CD14-positive monocyte (primary cell): ENCODE results near the gene EMC8. TPM values are rescaled to one million over a fixed set of nuclear protein-coding genes. Genes with fewer than 3 reads are reported as not detected.
"Not testable (repeated sequence)": the region's sequence is repeated elsewhere in the genome, so short reads cannot be mapped to it uniquely, and the experiment has no call there.

ENCODE experiments used
- DNase-seq, 3 donors: peaks; one replicate each; pipeline ENCODE4 v3.0.0-alpha.2; 2011 to 2022
- H2AFZ ChIP-seq: 2 replicates; pipeline ENCODE4 v1.6.0; 2012; ENCODE audit warnings: mild to moderate bottlenecking, low read depth, low read length, inconsistent platforms; ENCODE audit not compliant: insufficient read depth, poor library complexity, severe bottlenecking
- H3K27ac ChIP-seq, 2 donors: 1 replicate in 1 of 2; 2 replicates in 1 of 2; pipeline ENCODE4 v1.5.1; 2012 to 2013; ENCODE audit warnings: low read length in 2 of 2, control low read depth in 1 of 2, inconsistent platforms in 1 of 2, low read depth in 1 of 2, mild to moderate bottlenecking in 1 of 2
- H3K27me3 ChIP-seq, 2 donors: one replicate each; pipeline versions ENCODE4 v1.6.0 to v1.6.1; 2011 to 2013; ENCODE audit warnings: low read length in 2 of 2; ENCODE audit not compliant: control insufficient read depth in 2 of 2, insufficient read depth in 2 of 2
- H3K36me3 ChIP-seq, 2 donors: replicated peaks in 1 of 2; 1 replicate in 1 of 2; 2 replicates in 1 of 2; pipeline versions ENCODE4 v1.5.1 to v1.6.1; 2012 to 2013; ENCODE audit warnings: low read length in 2 of 2, control low read depth in 1 of 2, inconsistent platforms in 1 of 2, mild to moderate bottlenecking in 1 of 2; ENCODE audit not compliant: insufficient read depth in 2 of 2, control insufficient read depth in 1 of 2
- H3K4me1 ChIP-seq, 2 donors: 1 replicate in 1 of 2; 2 replicates in 1 of 2; pipeline versions ENCODE4 v1.5.1 to v1.6.1; 2012 to 2013; ENCODE audit warnings: low read length in 2 of 2, control low read depth in 1 of 2, inconsistent platforms in 1 of 2, mild to moderate bottlenecking in 1 of 2, moderate library complexity in 1 of 2; ENCODE audit not compliant: insufficient read depth in 2 of 2, control insufficient read depth in 1 of 2
- H3K4me2 ChIP-seq: replicated peaks from 2 replicates; pipeline ENCODE3; 2012; ENCODE audit warnings: low read length, moderate library complexity, mild to moderate bottlenecking; ENCODE audit not compliant: poor library complexity, severe bottlenecking; ENCODE audit errors: extremely low read depth
- H3K4me3 ChIP-seq, 3 experiments: fragments of 200-600 bp in 1 of 3; sonication (generic) in 1 of 3; replicated peaks in 1 of 3; 1 replicate in 2 of 3; 2 replicates in 1 of 3; pipeline ENCODE4 v1.5.1; 2011 to 2013; ENCODE audit warnings: low read length in 3 of 3, mild to moderate bottlenecking in 3 of 3, control low read depth in 2 of 3, low read depth in 2 of 3, inconsistent platforms in 1 of 3, moderate library complexity in 1 of 3
- H3K79me2 ChIP-seq: 2 replicates; pipeline ENCODE4 v1.6.0; 2012; ENCODE audit warnings: mild to moderate bottlenecking, control low read depth, inconsistent platforms, low read length, moderate library complexity; ENCODE audit not compliant: insufficient read depth
- H3K9ac ChIP-seq: 2 replicates; pipeline ENCODE4 v1.6.0; 2017; ENCODE audit warnings: low read length, mild to moderate bottlenecking; ENCODE audit not compliant: insufficient read depth, poor library complexity, severe bottlenecking
- H3K9me3 ChIP-seq, 2 donors: replicated peaks in 1 of 2; 1 replicate in 1 of 2; 2 replicates in 1 of 2; pipeline versions ENCODE4 v1.5.1 to v1.6.1; 2012 to 2013; ENCODE audit warnings: low read length in 2 of 2, control low read depth in 1 of 2; ENCODE audit not compliant: control insufficient read depth in 1 of 2, insufficient read depth in 1 of 2
- H4K20me1 ChIP-seq: 2 replicates; pipeline ENCODE4 v1.6.0; 2012; ENCODE audit warnings: mild to moderate bottlenecking, low read length, control low read depth, moderate library complexity; ENCODE audit not compliant: insufficient read depth
- H3K27ac Mint-ChIP-seq, 7 donors: one replicate each; pipeline ENCODE4 v1.8.0; 2020; ENCODE audit warnings: mild to moderate bottlenecking in 7 of 7, mixed read lengths in 7 of 7, moderate library complexity in 6 of 7, inconsistent platforms in 2 of 7
- H3K27me3 Mint-ChIP-seq, 3 donors: one replicate each; pipeline ENCODE4 v1.8.0; 2021 to 2022; ENCODE audit warnings: low read depth in 3 of 3, mild to moderate bottlenecking in 3 of 3, mixed read lengths in 3 of 3, moderate library complexity in 3 of 3, inconsistent platforms in 1 of 3
- H3K36me3 Mint-ChIP-seq, 2 donors: one replicate each; pipeline ENCODE4 v1.8.0; 2020; ENCODE audit warnings: mixed read lengths in 2 of 2, inconsistent platforms in 1 of 2, mild to moderate bottlenecking in 1 of 2
- H3K4me1 Mint-ChIP-seq: one replicate; pipeline ENCODE4 v1.8.0; 2020; ENCODE audit warnings: mild to moderate bottlenecking, mixed read lengths
- H3K4me3 Mint-ChIP-seq, 2 donors: one replicate each; pipeline ENCODE4 v1.8.0; 2020; ENCODE audit warnings: mild to moderate bottlenecking in 2 of 2, mixed read lengths in 2 of 2, moderate library complexity in 1 of 2
- H3K9me3 Mint-ChIP-seq, 7 donors: one replicate each; pipeline ENCODE4 v1.8.0; 2020 to 2022; ENCODE audit warnings: mixed read lengths in 7 of 7, mild to moderate bottlenecking in 6 of 7, moderate library complexity in 6 of 7, inconsistent platforms in 2 of 7
- WGBS: methylation state at CpG from one replicate; pipeline ENCODE4 v1.1.5; 2013; ENCODE audit warnings: missing lambda C conversion rate; ENCODE audit not compliant: insufficient coverage; 5-methylcytosine and 5-hydroxymethylcytosine counted together
- intact Hi-C, 2 donors: fragments of 100-400 bp; cut with micrococcal nuclease; formaldehyde crosslinking; loops; one replicate each; pipeline versions ENCODE4 v1.15.0 to v1.15.1; 2023
- polyA plus RNA-seq, 3 donors: library from polyadenylated mRNA; depleted of rRNA in 1 of 3; unstranded in 2 of 3; stranded (reverse) in 1 of 3; fragments of 300-500 nt in 2 of 3; fragments of >200 nt in 1 of 3; fragmentation: Illumina TruSeq in 2 of 3; gene quantifications; 1 replicate in 2 of 3; 2 replicates in 1 of 3; pipeline ENCODE4 v1.2.3, GENCODE V29; 2012 to 2021
- TF ChIP-seq, protein P1 (sequence below): fragments of 200-600 bp; IDR thresholded peaks from one replicate; pipeline ENCODE4 v1.8.0; 2022; ENCODE audit warnings: antibody characterized with exemption, mild to moderate bottlenecking

EMC8 gene
- polyA plus RNA-seq, 3 donors, result 28.2 to 30.0 (median 29.9) TPM

DNA sequence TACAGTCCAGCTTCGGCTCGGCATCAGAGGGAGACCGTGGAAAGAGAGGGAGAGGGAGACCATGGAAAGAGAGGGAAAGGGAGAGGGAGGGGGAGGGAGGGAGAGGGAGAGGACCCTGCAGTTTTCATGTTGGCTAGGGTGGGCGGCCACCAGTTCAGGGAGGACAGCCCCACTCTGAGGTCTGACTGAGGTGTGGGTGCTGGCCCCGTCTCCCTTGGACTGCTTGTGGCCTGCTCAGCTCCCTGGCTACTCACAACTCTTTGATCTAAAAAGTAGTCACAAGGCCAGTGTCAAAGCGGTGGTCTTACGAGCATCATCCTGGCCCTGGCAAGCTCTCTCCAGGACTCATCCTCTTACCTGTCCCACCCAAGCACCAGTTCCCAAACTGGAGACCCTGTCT, 9.6 kb upstream of the EMC8 start:
- Histone ChIP-seq H3K27me3 (peaks cover 7 to 24% of the 10 kb centered on the region in 2 donors), H3K4me1 (no peaks in the 10 kb centered on the region), H3K36me3 (peaks cover 31 to 34% of the 10 kb centered on the region in 2 donors), H3K79me2 (peaks cover 1% of the 10 kb centered on the region), H4K20me1 (peaks cover 27% of the 10 kb centered on the region), H3K4me3 (no peak overlapping the region), H3K9me3 (no peaks in the 10 kb centered on the region), H3K27ac (no peak overlapping the region), H2AFZ (no peak overlapping the region), H3K9ac (no peak overlapping the region), H3K4me2 (no peak overlapping the region)
- no peak for DNase-seq
- no peak overlapping the region for H3K27ac Mint-ChIP-seq
- 97% methylated on average over 5 of the region's 7 CpGs for WGBS
- no peak overlapping the region for H3K4me3 Mint-ChIP-seq
- H3K4me1 Mint-ChIP-seq, result no peaks in the 10 kb centered on the region
- peaks cover 30 to 39% (median 36%) of the 10 kb centered on the region in 3 donors for H3K27me3 Mint-ChIP-seq
- intact Hi-C loops, result no loop called here
- H3K9me3 Mint-ChIP-seq, result peaks cover 0 to 3% (median 0%) of the 10 kb centered on the region in 7 donors
- TF ChIP-seq, protein P1, sequence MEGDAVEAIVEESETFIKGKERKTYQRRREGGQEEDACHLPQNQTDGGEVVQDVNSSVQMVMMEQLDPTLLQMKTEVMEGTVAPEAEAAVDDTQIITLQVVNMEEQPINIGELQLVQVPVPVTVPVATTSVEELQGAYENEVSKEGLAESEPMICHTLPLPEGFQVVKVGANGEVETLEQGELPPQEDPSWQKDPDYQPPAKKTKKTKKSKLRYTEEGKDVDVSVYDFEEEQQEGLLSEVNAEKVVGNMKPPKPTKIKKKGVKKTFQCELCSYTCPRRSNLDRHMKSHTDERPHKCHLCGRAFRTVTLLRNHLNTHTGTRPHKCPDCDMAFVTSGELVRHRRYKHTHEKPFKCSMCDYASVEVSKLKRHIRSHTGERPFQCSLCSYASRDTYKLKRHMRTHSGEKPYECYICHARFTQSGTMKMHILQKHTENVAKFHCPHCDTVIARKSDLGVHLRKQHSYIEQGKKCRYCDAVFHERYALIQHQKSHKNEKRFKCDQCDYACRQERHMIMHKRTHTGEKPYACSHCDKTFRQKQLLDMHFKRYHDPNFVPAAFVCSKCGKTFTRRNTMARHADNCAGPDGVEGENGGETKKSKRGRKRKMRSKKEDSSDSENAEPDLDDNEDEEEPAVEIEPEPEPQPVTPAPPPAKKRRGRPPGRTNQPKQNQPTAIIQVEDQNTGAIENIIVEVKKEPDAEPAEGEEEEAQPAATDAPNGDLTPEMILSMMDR, result no peak
- H3K36me3 Mint-ChIP-seq, result peaks cover 29 to 36% of the 10 kb centered on the region in 2 donors

DNA sequence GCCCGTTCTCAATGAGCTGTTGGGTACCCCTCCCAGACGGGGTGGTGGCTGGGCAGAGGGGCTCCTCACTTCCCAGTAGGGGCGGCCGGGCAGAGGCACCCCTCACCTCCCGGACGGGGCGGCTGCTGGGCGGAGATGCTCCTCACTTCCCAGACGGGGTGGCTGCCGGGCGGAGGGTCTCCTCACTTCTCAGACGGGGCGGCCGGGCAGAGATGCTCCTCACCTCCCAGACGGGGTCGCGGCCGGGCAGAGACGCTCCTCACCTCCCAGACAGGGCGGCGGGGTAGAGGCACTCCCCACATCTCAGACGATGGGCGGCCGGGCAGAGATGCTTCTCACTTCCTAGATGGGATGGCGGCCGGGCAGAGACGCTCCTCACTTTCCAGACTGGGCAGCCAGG, 8.8 kb upstream of the EMC8 start:
- Histone ChIP-seq H3K27me3 (peaks cover 7 to 23% of the 10 kb centered on the region in 2 donors), H3K36me3 (peaks cover 40 to 43% of the 10 kb centered on the region in 2 donors), H4K20me1 (peaks cover 35% of the 10 kb centered on the region)
- H3K9me3 ChIP-seq, H2AFZ ChIP-seq, H3K79me2 ChIP-seq, H3K4me1 Mint-ChIP-seq, H3K9me3 Mint-ChIP-seq, intact Hi-C loops, DNase-seq, H3K27ac ChIP-seq, H3K9ac ChIP-seq, H3K4me3 ChIP-seq, H3K4me2 ChIP-seq, H3K4me1 ChIP-seq, H3K4me3 Mint-ChIP-seq, H3K27ac Mint-ChIP-seq: not testable (repeated sequence)
- Mint-ChIP-seq H3K27me3 (peaks cover 24 to 32% (median 30%) of the 10 kb centered on the region in 3 donors), H3K36me3 (peaks cover 37 to 44% of the 10 kb centered on the region in 2 donors)
- WGBS, result no CpG with 5 or more reads among the region's 27 CpGs

DNA sequence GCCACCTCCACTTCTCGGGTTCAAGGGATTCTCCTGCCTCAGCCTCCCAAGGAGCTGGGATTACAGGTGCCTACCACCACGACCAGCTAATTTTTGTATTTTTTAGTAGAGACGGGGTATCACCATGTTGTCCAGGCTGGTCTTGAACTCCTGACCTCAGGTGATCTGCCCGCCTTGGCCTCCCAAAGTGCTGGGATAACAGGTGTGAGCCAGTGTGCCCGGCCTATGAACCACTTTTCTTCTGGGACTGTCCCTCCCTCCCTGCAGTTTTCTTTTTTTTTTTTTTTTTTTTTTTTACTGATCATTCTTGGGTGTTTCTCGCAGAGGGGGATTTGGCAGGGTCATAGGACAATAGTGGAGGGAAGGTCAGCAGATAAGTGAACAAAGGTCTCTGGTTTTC, 8.0 kb upstream of the EMC8 start:
- Histone ChIP-seq H3K36me3 (peaks cover 46 to 50% of the 10 kb centered on the region in 2 donors), H4K20me1 (peaks cover 41% of the 10 kb centered on the region), H3K79me2 (peaks cover 17% of the 10 kb centered on the region), H3K27me3 (peaks cover 7 to 16% of the 10 kb centered on the region in 2 donors)
- H3K9ac ChIP-seq, DNase-seq, H3K27ac ChIP-seq, H3K4me3 ChIP-seq, H3K4me1 Mint-ChIP-seq, H3K27ac Mint-ChIP-seq, H3K4me1 ChIP-seq, H3K4me3 Mint-ChIP-seq, intact Hi-C loops, H3K4me2 ChIP-seq, H3K9me3 ChIP-seq, H3K9me3 Mint-ChIP-seq, H2AFZ ChIP-seq: not testable (repeated sequence)
- 94% methylated on average over 3 of the region's 6 CpGs for WGBS
- Mint-ChIP-seq H3K27me3 (peaks cover 17 to 24% (median 22%) of the 10 kb centered on the region in 3 donors), H3K36me3 (peaks cover 45 to 52% of the 10 kb centered on the region in 2 donors)
